Suprapubic skin (tissue), 4 donors: ENCODE measurements around the gene ZNF652.

ENCODE experiments used
- CTCF ChIP-seq, 2 donors: fragments of 200-600 bp in 1 of 2; fragments of 450-650 bp in 1 of 2; sonication (generic) in 1 of 2; IDR thresholded peaks; one replicate each; pipeline ENCODE4 v1.5.1; 2016 to 2019; ENCODE audit warnings: antibody characterized with exemption in 2 of 2, mild to moderate bottlenecking in 1 of 2, moderate library complexity in 1 of 2
- EP300 ChIP-seq: sonication (generic); formaldehyde crosslinking; IDR thresholded peaks from one replicate; pipeline ENCODE4 v1.6.1; 2017; ENCODE audit warnings: antibody characterized with exemption
- POLR2A ChIP-seq, 2 donors: fragments of 450-650 bp; IDR thresholded peaks; one replicate each; pipeline ENCODE4 v1.6.1; 2017; ENCODE audit warnings: antibody characterized with exemption in 2 of 2, mild to moderate bottlenecking in 2 of 2, moderate library complexity in 2 of 2
- POLR2AphosphoS5 ChIP-seq, 3 donors: sonication (generic); formaldehyde crosslinking; IDR thresholded peaks; one replicate each; pipeline ENCODE4 v1.6.1; 2017; ENCODE audit warnings: antibody characterized with exemption in 3 of 3

- TF ChIP-seq CTCF (IDR thresholded peaks at IDR 0.05) (no peak), EP300 (no peak), POLR2A (IDR thresholded peaks at IDR 0.05) (no peak), POLR2AphosphoS5 (IDR thresholded peaks at IDR 0.05) (no peak)
Observed at GRCh38 chr17:49254066-49254465, 108.0 kb downstream of the ZNF652 start.
